HepG2 (cell line): ENCODE results near the gene IGLL1. TPM values are rescaled to one million over a fixed set of nuclear protein-coding genes. Genes with fewer than 3 reads are reported as not detected.

Experiments used
- CBX1 ChIP-seq: IDR thresholded peaks from one replicate; pipeline ENCODE4 v1.6.1; 2016; ENCODE audit warnings: antibody characterized with exemption, low read depth
- HOXA7 ChIP-seq: sonication (generic); formaldehyde crosslinking; IDR thresholded peaks from 2 replicates; pipeline ENCODE4 v1.8.1; 2022; ENCODE audit warnings: mild to moderate bottlenecking, missing genetic modification reagents, moderate library complexity
- IRF2 ChIP-seq: IDR thresholded peaks from 2 replicates; pipeline ENCODE4 v1.6.1; 2018; ENCODE audit warnings: missing genetic modification reagents, missing compliant biosample characterization
- MTF1 ChIP-seq: sonication (generic); formaldehyde crosslinking; IDR thresholded peaks from 2 replicates; pipeline ENCODE4 v1.5.0; 2020; ENCODE audit warnings: missing genetic modification reagents
- NR2C2 ChIP-seq: sonication (generic); formaldehyde crosslinking; IDR thresholded peaks from 2 replicates; pipeline ENCODE4 v1.4.0; 2020; ENCODE audit warnings: missing genetic modification reagents, mild to moderate bottlenecking, moderate library complexity, borderline replicate concordance
- RFX1 ChIP-seq: fragments of 450-650 bp; IDR thresholded peaks from 2 replicates; pipeline ENCODE4 v1.6.1; 2017
- SPEN ChIP-seq: sonication (generic); formaldehyde crosslinking; IDR thresholded peaks from 2 replicates; pipeline ENCODE4 v1.5.1; 2020; ENCODE audit warnings: low read depth, mild to moderate bottlenecking, missing genetic modification reagents
- ZBTB20 ChIP-seq: sonication (generic); formaldehyde crosslinking; IDR thresholded peaks from 2 replicates; pipeline ENCODE4 v1.8.1; 2023; ENCODE audit warnings: missing genetic modification reagents, low read depth, mild to moderate bottlenecking, borderline replicate concordance
- ZNF33A ChIP-seq: sonication (generic); formaldehyde crosslinking; IDR thresholded peaks from 2 replicates; pipeline ENCODE4 v1.5.1; 2020; ENCODE audit warnings: missing genetic modification reagents, mild to moderate bottlenecking, moderate library complexity, borderline replicate concordance
- ZNF382 ChIP-seq: sonication (generic); formaldehyde crosslinking; IDR thresholded peaks from 2 replicates; pipeline ENCODE4 v1.5.0; 2020; ENCODE audit warnings: missing genetic modification reagents, mild to moderate bottlenecking, borderline replicate concordance
- ZNF543 ChIP-seq: sonication (generic); formaldehyde crosslinking; IDR thresholded peaks from 2 replicates; pipeline ENCODE4 v1.4.0; 2020; ENCODE audit warnings: mild to moderate bottlenecking, missing genetic modification reagents
- ZNF652 ChIP-seq: IDR thresholded peaks from 2 replicates; pipeline ENCODE4 v1.6.1; 2016; ENCODE audit warnings: low read depth, borderline replicate concordance
- ZNF780A ChIP-seq: sonication (generic); formaldehyde crosslinking; IDR thresholded peaks from 2 replicates; pipeline ENCODE4 v1.8.0; 2022; ENCODE audit warnings: mild to moderate bottlenecking, missing genetic modification reagents, moderate library complexity
- ZNF891 ChIP-seq: sonication (generic); formaldehyde crosslinking; IDR thresholded peaks from 2 replicates; pipeline ENCODE4 v1.5.0; 2020; ENCODE audit warnings: mild to moderate bottlenecking, missing genetic modification reagents
- polyA plus RNA-seq, 8 experiments: library from polyadenylated mRNA; depleted of rRNA in 3 of 8; stranded (reverse) in 7 of 8; unstranded in 1 of 8; fragments of >200 nt; fragmentation: Illumina TruSeq in 4 of 8; extraction: Trizol in 4 of 8; gene quantifications; 2 replicates each; pipeline versions ENCODE4 v1.2.1 to v1.2.3, GENCODE V29; 2011 to 2016; ENCODE audit warnings: low read depth in 4 of 8, missing spikeins in 1 of 8, mixed read lengths in 1 of 8; ENCODE audit not compliant: insufficient read depth in 1 of 8
- total RNA-seq, 5 experiments: library from RNA; depleted of rRNA; stranded (reverse); fragments of >200 nt; fragmentation: Illumina TruSeq; extraction: Trizol; gene quantifications; 2 replicates each; pipeline ENCODE4 v1.2.3, GENCODE V29; 2016; ENCODE audit warnings: low read depth in 1 of 5
- TF ChIP-seq, protein P1 (sequence below): sonication (generic); formaldehyde crosslinking; IDR thresholded peaks from 2 replicates; pipeline ENCODE4 v1.4.0; 2020; ENCODE audit warnings: mild to moderate bottlenecking, low read depth, missing genetic modification reagents
- TF ChIP-seq, protein P2 (sequence below): sonication (generic); formaldehyde crosslinking; IDR thresholded peaks from 2 replicates; pipeline ENCODE4 v1.5.0; 2020; ENCODE audit warnings: mild to moderate bottlenecking, low read depth, missing genetic modification reagents, borderline replicate concordance
- TF ChIP-seq, protein P3 (sequence below): sonication (generic); formaldehyde crosslinking; IDR thresholded peaks from 2 replicates; pipeline ENCODE4 v1.5.0; 2020; ENCODE audit warnings: missing genetic modification reagents, mild to moderate bottlenecking, borderline replicate concordance
- TF ChIP-seq, protein P4 (sequence below): sonication (generic); formaldehyde crosslinking; IDR thresholded peaks from 2 replicates; pipeline ENCODE4 v1.4.0; 2020; ENCODE audit warnings: missing genetic modification reagents
- TF ChIP-seq, protein P5 (sequence below): sonication (generic); formaldehyde crosslinking; IDR thresholded peaks from 2 replicates; pipeline ENCODE4 v1.4.0; 2020; ENCODE audit warnings: missing genetic modification reagents
- TF ChIP-seq, protein P6 (sequence below): IDR thresholded peaks from 2 replicates; pipeline ENCODE4 v1.6.1; 2016; ENCODE audit warnings: low read depth, borderline replicate concordance

The IGLL1 gene
- total and polyA plus RNA-seq, 2 of the 13 experiments (the other 11 are each of a cell fraction or from before 2014, with no cell fraction given), result not detected

DNA sequence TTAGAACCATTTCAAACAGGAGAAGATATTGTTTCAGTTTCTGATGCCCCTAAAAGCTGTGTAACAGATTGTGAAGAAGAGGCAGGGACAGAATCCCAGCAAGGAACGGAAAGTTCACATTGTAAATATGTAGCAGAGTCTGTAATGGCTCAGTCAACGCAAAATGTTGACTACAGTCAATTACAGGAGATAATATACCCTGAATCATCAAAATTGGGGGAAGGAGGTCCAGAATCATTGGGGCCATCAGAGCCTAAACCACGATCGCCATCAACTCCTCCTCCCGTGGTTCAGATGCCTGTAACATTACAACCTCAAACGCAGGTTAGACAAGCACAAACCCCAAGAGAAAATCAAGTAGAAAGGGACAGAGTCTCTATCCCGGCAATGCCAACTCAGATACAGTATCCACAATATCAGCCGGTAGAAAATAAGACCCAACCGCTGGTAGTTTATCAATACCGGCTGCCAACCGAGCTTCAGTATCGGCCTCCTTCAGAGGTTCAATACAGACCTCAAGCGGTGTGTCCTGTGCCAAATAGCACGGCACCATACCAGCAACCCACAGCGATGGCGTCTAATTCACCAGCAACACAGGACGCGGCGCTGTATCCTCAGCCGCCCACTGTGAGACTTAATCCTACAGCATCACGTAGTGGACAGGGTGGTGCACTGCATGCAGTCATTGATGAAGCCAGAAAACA is 40.8 kb downstream of the IGLL1 start (continued):
- TF ChIP-seq, protein P1, sequence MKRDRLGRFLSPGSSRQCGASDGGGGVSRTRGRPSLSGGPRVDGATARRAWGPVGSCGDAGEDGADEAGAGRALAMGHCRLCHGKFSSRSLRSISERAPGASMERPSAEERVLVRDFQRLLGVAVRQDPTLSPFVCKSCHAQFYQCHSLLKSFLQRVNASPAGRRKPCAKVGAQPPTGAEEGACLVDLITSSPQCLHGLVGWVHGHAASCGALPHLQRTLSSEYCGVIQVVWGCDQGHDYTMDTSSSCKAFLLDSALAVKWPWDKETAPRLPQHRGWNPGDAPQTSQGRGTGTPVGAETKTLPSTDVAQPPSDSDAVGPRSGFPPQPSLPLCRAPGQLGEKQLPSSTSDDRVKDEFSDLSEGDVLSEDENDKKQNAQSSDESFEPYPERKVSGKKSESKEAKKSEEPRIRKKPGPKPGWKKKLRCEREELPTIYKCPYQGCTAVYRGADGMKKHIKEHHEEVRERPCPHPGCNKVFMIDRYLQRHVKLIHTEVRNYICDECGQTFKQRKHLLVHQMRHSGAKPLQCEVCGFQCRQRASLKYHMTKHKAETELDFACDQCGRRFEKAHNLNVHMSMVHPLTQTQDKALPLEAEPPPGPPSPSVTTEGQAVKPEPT (CRISPR knock-in tag), result no peak
- TF ChIP-seq HOXA7 (CRISPR knock-in tag), result no peak
- no peak for TF ChIP-seq MTF1 (CRISPR knock-in tag)
- no peak for TF ChIP-seq ZNF652 (CRISPR knock-in tag)
- no peak for TF ChIP-seq NR2C2 (CRISPR knock-in tag)
- TF ChIP-seq, protein P2, sequence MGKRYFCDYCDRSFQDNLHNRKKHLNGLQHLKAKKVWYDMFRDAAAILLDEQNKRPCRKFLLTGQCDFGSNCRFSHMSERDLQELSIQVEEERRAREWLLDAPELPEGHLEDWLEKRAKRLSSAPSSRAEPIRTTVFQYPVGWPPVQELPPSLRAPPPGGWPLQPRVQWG (CRISPR knock-in tag), result no peak
- 0 out of 2 replicates have a peak, but pooled peaks have one; percentile 29 for TF ChIP-seq ZNF891 (CRISPR knock-in tag)
- TF ChIP-seq, protein P3, sequence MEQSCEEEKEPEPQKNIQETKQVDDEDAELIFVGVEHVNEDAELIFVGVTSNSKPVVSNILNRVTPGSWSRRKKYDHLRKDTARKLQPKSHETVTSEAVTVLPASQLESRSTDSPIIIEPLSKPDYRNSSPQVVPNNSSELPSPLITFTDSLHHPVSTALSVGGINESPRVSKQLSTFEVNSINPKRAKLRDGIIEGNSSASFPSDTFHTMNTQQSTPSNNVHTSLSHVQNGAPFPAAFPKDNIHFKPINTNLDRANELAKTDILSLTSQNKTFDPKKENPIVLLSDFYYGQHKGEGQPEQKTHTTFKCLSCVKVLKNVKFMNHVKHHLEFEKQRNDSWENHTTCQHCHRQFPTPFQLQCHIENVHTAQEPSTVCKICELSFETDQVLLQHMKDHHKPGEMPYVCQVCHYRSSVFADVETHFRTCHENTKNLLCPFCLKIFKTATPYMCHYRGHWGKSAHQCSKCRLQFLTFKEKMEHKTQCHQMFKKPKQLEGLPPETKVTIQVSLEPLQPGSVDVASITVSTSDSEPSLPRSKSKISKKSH, result no peak
- TF ChIP-seq ZNF780A (CRISPR knock-in tag), result no peak
- TF ChIP-seq, protein P4, sequence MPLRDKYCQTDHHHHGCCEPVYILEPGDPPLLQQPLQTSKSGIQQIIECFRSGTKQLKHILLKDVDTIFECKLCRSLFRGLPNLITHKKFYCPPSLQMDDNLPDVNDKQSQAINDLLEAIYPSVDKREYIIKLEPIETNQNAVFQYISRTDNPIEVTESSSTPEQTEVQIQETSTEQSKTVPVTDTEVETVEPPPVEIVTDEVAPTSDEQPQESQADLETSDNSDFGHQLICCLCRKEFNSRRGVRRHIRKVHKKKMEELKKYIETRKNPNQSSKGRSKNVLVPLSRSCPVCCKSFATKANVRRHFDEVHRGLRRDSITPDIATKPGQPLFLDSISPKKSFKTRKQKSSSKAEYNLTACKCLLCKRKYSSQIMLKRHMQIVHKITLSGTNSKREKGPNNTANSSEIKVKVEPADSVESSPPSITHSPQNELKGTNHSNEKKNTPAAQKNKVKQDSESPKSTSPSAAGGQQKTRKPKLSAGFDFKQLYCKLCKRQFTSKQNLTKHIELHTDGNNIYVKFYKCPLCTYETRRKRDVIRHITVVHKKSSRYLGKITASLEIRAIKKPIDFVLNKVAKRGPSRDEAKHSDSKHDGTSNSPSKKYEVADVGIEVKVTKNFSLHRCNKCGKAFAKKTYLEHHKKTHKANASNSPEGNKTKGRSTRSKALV, result no peak
- TF ChIP-seq, protein P5, sequence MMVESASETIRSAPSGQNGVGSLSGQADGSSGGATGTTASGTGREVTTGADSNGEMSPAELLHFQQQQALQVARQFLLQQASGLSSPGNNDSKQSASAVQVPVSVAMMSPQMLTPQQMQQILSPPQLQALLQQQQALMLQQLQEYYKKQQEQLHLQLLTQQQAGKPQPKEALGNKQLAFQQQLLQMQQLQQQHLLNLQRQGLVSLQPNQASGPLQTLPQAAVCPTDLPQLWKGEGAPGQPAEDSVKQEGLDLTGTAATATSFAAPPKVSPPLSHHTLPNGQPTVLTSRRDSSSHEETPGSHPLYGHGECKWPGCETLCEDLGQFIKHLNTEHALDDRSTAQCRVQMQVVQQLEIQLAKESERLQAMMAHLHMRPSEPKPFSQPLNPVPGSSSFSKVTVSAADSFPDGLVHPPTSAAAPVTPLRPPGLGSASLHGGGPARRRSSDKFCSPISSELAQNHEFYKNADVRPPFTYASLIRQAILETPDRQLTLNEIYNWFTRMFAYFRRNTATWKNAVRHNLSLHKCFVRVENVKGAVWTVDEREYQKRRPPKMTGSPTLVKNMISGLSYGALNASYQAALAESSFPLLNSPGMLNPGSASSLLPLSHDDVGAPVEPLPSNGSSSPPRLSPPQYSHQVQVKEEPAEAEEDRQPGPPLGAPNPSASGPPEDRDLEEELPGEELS (CRISPR knock-in tag), result 0 out of 2 replicates have a peak, but pooled peaks have one; percentile 42
- peak; percentile 71 for TF ChIP-seq IRF2
- TF ChIP-seq, protein P6, sequence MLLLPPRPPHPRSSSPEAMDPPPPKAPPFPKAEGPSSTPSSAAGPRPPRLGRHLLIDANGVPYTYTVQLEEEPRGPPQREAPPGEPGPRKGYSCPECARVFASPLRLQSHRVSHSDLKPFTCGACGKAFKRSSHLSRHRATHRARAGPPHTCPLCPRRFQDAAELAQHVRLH (CRISPR knock-in tag), result peak; percentile 72; the same call in 1 of the 2 replicates
- no peak for TF ChIP-seq ZBTB20 (CRISPR knock-in tag)
- peak; percentile 79 for TF ChIP-seq CBX1
- no peak for TF ChIP-seq ZNF33A (CRISPR knock-in tag)
- TF ChIP-seq ZNF382 (CRISPR knock-in tag), result no peak
- TF ChIP-seq SPEN (CRISPR knock-in tag), result no peak
- no peak for TF ChIP-seq RFX1
- TF ChIP-seq ZNF543 (CRISPR knock-in tag), result no peak
